SHP77 treated with DMSO at 0.1 percent for 48 hours (cell line): Measurements from ENCODE around the gene ABHD2.
"Not testable (repeated sequence)": the region's sequence is repeated elsewhere in the genome, so short reads cannot be mapped to it uniquely, and the experiment has no call there.

Experiments used
- DNase-seq: peaks from one replicate; lab custom pipeline; 2025; lab: John Stamatoyannopoulos, UW

ABHD2 gene

DNA sequence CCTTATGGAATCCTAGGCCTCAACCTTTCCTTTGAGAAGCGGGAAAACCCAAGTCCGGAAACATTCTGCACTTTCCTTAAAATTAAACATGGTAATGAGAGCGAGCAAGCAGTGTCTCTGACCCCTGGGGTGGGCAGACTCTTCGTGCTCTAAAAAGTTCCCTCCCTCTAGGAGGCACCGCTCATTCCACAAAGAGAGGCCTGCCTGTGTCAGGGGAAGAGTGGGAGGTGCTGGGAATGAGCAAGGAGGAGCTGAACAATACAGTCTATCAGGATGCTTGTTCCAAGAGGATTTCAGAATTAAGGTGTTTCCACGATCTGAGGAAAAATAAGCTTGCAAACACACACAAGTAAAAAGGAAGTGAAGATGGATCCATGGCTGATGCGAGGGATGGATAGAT is 139.2 kb downstream of the ABHD2 start:
- no peak for DNase-seq

DNA sequence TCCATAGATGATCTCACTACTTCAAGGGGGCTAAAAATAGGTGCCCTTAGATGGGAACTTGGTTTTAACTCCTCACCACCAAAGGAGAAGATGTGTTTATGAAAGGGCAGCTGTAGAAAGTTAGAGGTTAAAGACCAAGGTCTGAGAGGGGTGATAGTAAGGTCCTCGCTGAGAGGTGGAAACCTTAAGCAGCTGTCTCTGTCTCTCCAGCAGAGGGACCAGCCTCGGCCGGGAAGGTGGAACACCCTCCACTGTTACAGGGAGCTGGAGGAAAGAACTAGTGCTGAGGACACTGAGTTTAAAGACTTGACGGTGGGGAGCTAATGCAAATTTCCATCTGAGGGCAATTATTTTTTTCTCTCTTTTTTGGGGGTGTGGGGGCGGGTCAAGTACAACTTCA is 142.0 kb downstream of the ABHD2 start:
- DNase-seq = no peak

DNA sequence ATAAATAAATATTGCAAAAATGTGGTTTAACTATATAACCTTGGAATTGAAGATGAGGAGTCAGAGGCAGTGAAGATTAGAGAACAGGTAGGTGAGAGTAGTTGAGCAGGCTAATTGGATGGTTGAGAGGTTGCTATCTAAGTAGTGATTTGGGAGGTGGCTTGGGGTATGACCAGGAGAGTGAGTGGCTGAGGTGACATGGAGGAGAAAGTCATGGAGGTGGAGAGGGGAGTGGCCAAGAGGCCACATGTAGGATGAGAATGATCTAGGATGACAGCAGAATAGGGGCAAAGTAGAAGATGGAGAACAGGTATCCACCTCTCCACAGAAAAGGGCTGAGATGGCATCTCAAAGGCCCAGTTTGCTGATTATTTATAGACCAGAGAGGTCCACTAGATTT is 143.6 kb downstream of the ABHD2 start:
- DNase-seq = no peak

DNA sequence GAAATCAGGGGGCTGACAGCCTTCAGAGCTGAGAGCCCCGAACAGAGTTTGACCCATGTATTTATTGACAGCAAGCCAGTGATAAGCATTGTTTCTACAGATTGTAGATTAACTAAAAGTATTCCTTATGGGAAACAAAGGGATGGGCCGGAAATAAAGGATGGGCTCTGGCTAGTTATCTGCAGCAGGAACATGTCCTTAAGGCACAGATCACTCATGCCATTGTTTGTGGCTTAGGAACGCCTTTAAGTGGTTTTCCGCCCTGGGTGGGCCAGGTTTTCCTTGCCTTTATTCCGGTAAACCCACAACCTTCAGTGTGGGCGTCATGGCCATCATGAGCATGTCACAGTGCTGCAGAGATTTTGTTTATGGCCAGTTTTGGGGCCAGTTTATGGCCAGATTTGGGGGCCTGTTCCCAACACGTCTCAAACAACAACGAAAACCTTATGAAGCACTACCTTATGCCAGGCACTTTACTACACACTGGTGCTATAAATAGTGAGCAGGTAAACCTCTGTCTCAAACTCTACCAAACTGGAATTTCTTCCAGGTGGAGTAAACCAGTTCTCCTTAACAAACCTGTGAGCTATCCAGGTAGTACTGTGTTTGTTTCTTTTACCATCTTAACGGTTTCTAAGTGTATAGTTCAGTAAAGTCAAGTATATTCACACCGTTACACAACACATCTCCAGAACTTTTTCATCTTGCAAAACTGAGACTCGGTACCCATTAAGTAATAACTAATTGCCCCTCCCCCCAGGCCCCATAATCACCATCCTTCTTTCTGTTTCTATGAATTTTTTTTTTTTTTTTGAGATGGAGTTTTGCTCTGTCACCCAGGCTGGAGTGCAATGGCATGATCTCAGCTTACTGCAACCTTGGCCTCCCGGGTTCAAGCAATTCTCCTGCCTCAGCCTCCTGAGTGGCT is 151.9 kb downstream of the ABHD2 start:
- not testable (repeated sequence) for DNase-seq

DNA sequence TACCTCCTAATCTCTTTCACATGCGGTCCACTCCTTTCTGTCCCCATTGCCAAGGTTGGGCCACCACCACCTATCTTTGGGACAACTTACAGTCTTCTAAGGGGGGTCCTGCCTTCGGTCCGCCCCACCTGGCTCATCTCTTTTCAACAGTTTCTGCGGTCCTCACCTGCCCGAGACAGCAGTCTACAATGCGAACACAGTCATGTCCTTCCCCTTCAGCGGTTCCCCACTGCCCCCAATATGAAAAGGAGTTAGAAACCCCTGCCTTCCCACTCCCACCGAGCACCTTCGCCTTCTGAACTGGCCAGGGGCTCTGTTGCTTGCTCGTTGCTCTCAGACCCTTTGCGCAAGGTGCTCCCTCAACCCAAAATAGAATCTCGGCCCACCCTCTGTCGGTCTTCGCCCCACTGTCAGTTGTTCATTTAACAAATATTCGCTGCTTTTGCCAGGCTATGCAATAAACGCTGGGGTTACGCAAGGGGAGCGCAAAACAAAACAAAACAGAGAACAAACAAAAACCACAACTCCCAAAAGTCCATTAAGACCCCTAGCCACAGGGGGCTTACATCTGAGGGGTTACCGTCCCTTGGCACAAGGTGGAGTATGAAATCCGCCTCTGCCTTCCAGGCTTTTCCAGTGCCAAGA is 154.9 kb downstream of the ABHD2 start:
- no peak for DNase-seq

DNA sequence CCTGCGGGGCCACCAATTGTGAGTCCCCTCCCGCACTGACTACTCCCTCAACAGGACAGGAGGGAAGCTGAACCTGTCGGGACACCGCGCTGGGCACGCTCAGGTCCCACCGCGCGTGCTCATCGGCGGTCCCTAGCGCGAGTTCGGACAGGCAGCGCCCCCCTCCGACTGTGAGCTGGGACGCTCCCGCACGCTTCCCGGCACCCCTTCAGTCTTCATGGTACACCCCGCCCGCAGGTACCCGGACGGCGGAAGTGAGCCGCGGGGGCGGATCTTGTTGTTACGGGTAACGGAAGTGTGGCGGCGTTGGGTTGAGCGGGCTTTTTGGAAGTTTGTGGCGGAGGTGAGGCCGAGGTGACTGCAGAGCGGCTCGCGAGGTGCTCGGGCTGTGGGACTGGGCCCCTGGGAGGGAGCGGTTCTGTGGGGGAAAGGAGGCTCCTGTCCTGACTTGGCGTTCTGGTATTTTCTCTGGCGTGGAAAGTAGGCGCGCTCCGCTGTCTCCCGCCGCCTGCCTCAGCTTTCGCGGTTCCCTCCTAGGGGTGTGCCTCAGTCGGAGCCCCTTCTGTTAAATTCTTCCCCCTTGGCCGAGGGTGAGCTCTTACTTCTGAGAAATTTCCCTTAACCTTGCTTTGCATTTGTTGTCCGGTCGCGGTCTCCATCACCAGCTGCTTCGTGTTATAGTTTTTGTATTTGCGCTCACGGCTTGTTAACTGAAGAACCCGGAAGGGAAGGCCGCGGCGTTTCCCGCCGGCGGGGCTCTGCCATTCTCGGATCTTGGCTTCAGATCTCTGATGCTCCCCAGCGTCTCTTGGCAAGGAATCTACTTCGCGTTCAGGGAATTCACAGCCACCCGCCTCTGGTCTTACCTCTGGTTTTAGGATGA is 155.7 kb downstream of the ABHD2 start, which contains the start of gene FANCI:
Gene FANCI, plus strand, starts transcription at position 289 of the 883 bp plus-strand sequence. CDS start 3,669 bp downstream, outside the sequence.
- DNase-seq = peak; percentile 77

DNA sequence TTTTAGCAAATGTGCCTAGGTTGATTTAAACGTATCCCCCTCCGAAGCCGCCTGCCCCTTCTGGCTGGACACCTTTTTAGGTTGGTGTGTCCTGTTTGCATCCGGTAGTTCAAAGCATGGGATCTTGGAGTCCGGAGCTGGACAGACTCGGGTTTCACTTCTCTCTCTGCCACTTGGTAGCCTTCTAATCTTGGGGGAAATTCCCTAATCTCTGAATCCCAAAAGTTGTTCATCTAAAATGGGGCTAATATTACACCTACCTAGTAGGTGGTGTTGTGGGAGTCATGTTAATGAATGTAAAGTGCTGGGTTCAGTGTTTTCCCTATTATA is 156.3 kb downstream of the ABHD2 start:
- DNase-seq = no peak

DNA sequence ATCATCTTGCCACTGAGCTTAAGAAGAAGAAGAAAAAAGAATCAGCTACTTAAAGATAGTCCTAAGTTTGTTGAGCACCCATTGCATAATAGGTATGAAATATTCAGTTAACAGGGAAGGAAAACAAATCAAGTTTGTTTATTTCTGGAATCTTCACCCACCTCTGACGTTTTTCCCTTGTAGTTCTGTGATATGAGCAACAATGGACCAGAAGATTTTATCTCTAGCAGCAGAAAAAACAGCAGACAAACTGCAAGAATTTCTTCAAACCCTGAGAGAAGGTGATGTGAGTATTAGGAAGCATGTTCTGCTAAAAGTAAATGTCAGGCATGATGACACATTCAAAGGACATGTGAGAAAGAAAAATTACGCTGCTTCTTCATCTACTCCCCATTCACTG is 159.2 kb downstream of the ABHD2 start:
- DNase-seq = no peak

DNA sequence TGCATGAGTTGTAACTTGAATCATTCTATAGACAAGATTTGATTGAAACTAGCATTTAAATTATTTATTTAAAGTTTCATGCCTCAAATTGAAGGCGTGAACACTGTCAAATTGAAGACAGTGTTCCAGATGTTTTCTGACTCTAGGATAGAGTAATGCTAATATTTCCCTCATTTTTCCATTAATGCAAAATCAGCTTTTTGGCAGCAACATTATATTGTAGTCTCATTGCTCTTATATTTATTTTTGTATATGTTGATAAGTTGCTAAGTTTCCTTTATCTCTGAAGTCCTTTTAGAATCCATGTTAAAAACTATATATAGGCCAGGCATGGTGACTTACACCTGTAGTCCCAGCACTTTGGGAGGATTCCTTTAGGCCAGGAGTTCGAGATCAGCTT is 160.3 kb downstream of the ABHD2 start:
- no peak for DNase-seq

DNA sequence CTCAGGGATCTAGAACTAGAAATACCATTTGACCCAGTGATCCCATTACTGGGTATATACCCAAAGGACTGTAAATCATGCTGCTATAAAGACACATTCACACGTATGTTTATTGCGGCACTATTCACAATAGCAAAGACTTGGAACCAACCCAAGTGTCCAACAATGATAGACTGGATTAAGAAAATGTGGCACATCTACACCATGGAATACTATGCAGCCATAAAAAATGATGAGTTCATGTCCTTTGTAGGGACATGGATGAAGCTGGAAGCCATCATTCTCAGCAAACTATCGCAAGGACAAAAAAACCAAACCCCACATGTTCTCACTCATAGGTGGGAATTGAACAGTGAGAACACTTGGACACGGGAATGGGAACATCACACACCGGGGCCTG is 161.9 kb downstream of the ABHD2 start:
- DNase-seq = not testable (repeated sequence)
